GM18511 (cell line): ENCODE data around the gene KCTD16.

Source experiments
- ATAC-seq: cut with Tn5 transposase; IDR thresholded peaks from one replicate; pipeline ENCODE4 v1.9.1; 2021; ENCODE audit warnings: mild to moderate bottlenecking, moderate library complexity; ENCODE audit not compliant: unreplicated experiment

KCTD16 gene

GRCh38 chr5:144504929-144505577 is 334.4 kb downstream of the KCTD16 start:
- no peak for ATAC-seq

- no peak for ATAC-seq
Observed at GRCh38 chr5:144510845-144511579, 340.3 kb downstream of the KCTD16 start.

- no peak for ATAC-seq
Observed at GRCh38 chr5:144511580-144512072, 341.0 kb downstream of the KCTD16 start.

GRCh38 chr5:144522698-144523097 is 352.0 kb downstream of the KCTD16 start:
- ATAC-seq, result no peak

- ATAC-seq, result no peak
Observed at GRCh38 chr5:144525000-144525399, 354.3 kb downstream of the KCTD16 start.

- ATAC-seq, result no peak
Observed at GRCh38 chr5:144531188-144531587, 360.5 kb downstream of the KCTD16 start.
